Measurements from ENCODE around the gene CAPN15.

Gene CAPN15

DNA sequence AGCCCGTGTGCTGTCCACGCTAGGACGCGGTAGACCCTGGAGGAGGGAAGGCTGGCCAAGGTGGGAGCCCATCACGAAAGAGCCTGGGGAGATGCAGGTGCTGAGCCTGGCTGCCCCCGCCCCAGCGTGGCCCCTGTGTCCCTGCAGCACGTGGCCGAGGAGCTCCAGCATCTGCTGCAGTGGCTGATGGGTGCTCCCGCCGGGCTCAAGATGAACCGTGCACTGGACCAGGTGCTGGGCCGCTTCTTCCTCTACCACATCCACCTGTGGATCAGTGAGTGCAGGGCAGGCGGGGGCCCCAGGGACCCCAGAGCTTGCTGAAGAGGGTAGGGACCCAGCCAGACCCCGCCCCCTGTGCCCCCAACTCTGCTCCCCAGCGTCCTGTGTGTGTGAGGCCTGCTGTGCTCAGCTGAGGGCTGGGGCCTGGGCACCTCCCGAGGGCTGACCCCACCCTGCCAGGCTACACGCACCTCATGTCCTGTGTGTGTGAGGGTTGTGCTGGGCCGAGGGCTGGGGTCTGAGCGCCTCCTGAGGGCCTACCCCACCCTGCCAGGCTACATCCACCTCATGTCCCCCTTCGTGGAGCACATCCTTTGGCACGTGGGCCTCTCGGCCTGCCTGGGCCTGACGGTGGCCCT lies 50.8 kb downstream of the CAPN15 start:
- DNase-seq (ENCODE audit: low spot score) = no peak

DNA sequence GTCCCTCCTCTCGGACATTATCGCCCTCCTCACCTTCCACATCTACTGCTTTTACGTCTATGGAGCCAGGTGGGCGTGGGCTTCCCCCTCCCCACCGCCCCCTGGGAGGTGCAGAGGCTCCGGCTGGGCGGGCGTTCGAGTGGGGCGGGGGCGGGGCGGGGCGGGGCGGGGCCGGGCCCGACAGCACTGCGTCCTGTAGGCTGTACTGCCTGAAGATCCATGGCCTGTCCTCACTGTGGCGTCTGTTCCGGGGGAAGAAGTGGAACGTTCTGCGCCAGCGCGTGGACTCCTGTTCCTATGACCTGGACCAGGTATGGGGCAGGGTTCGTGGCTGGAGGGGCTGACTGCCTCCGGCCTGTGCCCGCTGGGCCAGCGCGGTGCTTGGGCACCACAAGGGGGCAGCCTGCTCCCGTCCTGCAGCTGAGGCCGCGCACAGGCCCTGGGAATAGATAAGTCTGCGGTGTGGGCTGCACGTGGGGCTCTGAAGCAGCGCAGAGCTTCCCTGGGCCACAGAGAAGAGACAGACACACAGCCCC lies 51.4 kb downstream of the CAPN15 start:
- peak; percentile 71 for DNase-seq (ENCODE audit: low spot score)

DNA sequence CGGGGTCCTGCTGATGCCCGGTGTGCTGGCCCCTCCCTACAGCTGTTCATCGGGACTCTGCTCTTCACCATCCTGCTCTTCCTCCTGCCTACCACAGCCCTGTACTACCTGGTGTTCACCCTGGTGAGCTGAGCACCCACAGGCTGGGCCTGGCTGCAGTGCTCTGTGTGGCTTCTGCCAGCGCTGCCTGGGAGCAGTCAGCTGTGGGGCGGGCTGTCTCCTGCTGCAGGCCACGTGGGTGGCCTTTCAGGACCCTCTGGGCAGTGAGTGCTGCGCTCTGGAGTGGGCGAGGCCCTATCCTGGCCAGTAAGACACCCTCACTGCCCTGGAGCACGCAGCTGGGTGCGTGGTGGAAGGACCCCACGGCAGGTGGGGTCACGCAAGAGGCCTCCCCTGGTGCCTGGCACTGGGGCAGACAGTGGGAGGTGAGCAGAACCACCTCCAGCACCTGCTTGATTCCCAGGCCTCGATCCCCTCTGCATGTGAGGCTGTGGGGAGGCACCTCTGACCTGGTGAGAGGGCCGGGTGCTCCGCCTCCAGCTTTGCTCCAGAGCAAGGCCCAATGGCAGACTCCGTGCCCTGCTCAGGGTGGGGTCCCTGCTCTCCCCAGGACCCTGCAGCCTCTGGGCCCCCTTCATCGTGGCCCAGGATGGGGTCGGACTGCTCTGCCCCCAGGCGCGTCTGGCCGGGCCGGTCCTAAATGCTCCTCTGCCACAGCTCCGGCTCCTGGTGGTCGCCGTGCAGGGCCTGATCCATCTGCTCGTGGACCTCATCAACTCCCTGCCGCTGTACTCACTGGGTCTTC lies 52.8 kb downstream of the CAPN15 start:
- no peak for DNase-seq (ENCODE audit: low spot score)

DNA sequence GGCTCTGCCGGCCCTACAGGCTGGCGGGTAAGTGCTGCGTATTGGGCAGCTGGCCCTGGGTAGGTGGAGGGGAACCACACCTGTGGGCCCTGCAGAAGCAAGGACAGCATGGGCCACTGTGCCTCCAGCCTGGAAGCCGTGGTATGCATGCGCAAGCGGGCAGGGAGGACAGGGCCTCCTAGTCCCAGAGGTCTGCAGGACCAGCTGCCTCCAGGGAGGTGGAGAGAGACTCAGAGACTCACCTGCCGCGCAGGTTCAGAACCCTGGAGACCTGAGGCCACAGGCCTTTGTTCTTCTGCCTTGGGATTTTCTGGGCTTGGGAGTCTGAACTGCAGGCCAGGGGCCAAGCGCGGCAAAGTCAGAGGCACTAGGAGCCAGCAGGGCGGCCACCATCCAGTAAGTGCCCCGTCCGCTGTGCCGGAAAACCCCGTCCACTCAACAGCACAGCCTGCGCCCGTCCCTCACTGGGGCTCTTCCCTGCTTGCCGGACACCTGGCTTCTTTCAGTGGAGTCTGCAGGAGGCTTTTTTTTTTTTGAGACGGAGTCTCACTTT lies 53.5 kb downstream of the CAPN15 start:
- DNase-seq (ENCODE audit: low spot score) = no peak

DNA sequence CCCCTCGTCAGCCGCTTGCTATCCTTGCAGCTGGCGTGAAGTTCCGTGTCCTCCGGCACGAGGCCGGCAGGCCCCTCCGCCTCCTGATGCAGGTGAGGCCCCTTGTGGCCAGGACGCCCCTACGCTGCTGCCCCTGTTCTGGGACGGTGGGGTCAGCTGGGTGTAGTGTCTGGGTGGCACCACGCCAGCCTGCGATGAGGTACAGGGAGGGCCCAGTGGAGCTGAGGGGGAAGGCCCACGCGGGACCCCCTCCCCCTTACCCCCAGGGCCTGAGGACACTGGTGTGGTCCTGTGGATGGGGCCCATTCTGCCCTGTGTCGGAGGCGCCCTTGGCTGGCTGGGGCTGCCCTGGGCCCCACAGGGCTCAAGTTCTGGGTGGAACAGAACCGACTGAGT lies 54.7 kb downstream of the CAPN15 start:
- DNase-seq (ENCODE audit: low spot score) = no peak

DNA sequence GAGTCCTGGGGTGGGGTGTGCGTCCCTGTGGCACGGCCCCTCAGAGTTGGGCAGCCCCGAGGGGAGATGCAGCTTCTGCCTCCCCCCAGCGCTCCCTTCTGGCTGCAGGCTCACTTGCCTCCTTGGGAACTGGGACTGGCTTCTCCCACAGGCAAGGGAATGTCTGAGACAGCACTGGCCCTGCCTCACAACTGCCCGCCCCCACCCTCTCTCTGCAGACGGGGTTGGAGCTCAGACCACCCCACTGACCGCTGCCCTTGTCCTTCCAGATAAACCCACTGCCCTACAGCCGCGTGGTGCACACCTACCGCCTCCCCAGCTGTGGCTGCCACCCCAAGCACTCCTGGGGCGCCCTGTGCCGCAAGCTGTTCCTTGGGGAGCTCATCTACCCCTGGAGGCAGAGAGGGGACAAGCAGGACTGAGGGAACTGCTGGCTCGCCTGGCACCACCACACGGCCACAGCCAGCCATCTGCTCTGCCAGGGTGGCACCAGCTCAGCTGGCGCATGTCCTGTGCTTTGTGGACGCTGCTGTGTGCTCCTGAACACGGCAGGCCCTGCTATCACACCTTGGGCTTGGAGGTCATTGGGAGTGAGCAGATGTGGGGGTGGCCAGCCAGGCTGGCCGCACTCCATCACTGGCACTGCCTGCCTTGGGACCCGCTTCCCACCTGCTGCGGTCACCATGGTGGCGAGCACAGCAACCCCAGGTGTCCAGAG lies 55.3 kb downstream of the CAPN15 start:
- no peak for DNase-seq (ENCODE audit: low spot score)

DNA sequence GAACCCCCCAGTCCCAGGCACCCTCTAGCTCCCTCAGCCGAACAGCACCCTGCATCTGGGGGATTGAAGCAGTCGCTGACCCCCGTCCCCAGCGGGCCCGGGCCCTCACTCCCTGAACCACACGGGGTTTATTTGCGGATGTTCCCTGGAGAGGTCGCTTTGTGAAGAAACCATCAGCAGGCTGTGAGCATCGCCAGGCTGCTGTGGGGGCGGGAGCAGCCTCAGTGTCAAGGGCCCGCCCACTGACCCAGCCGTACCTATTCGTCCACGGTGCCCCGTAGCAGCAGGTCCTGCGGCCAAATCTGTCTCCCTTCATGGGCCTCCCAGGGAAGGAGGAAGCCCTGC lies 55.9 kb downstream of the CAPN15 start:
- no peak for DNase-seq (ENCODE audit: low spot score)

DNA sequence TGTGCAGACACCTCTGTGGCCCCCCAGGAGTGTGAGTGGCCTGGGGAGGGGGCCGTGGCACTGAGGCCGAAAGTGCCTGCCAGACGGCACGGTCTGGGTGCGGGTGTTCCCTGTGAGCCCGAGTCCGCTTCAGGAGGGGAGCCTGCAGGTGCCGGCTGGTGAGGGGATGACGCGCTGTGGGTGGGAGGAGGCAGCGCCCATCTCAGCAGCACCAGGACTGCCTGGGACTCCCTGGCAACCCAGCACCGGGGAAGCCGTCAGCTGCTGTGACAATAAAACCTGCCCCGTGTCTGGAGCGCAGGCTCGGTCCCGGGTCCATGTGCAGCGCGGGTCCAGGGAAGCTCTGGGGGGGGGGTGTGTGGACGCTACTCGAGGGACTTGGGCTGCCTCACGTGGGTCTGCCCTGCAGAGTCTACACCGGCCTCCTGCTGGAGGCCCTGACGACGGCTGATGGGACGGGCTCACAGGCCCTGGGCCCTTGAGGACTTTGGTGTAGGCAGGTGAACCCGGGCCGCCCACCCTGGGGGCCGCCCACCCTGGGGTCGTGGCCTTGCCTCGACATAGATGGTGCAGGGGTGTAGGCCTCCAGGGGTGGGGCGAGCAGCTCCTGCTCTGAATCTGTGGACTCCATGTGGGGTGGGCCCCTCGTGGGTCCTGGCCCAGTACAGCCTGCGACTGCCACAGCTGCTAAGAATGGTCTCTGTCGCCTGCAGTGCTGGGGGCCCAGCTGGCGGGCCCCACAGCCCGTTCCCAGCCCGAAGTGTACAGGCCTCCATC lies 56.5 kb downstream of the CAPN15 start:
- DNase-seq (ENCODE audit: low spot score) = no peak

DNA sequence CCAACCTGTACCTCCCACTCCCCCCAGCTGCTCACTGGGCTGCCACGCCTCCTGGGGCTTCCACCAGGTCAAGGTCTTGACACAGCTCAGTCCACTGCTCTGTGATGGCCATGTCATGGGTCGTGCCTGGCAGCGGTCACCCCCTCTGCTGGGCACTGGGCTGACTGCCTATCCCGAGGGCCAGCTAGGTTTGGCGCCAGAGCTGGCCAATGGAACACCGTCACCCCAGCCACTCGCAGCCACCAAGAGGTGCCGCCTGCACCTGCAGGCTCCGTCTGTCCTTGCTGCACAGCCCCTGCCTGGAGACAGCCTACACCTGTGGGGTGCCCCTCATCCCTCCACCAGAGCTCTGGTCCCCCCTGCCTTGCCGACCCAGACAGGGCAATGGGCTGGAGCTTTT lies 57.8 kb downstream of the CAPN15 start:
- peak; percentile 37 for DNase-seq (ENCODE audit: low spot score)

DNA sequence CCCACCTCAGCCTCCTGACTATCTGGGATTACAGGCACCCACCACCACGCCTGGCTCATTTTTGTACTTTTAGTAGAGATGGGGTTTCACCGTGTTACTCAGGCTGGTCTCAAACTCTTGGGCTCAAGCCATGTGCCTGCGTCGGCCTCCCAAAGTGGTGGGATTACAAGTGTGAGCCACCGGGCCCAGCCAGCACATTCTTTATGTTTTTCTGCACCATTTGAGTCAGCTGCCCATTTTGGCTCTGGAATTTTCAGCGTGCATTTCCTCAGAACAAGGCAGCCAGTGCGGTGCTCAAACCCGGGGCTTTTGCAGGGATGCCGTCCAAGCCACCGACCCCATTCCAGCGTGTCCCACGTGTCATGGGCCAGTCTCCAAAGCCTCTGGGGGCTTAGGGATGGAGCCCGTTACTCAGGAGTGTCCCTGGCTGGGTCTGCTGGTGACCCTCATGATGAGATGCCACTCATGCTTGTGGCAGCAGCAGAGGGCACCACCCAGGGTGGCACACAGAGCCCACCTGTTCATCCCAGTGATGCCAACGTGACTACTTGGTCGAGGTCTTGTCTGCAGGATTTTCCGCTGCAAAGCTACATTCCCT lies 58.6 kb downstream of the CAPN15 start:
- DNase-seq (ENCODE audit: low spot score) = no peak

DNA sequence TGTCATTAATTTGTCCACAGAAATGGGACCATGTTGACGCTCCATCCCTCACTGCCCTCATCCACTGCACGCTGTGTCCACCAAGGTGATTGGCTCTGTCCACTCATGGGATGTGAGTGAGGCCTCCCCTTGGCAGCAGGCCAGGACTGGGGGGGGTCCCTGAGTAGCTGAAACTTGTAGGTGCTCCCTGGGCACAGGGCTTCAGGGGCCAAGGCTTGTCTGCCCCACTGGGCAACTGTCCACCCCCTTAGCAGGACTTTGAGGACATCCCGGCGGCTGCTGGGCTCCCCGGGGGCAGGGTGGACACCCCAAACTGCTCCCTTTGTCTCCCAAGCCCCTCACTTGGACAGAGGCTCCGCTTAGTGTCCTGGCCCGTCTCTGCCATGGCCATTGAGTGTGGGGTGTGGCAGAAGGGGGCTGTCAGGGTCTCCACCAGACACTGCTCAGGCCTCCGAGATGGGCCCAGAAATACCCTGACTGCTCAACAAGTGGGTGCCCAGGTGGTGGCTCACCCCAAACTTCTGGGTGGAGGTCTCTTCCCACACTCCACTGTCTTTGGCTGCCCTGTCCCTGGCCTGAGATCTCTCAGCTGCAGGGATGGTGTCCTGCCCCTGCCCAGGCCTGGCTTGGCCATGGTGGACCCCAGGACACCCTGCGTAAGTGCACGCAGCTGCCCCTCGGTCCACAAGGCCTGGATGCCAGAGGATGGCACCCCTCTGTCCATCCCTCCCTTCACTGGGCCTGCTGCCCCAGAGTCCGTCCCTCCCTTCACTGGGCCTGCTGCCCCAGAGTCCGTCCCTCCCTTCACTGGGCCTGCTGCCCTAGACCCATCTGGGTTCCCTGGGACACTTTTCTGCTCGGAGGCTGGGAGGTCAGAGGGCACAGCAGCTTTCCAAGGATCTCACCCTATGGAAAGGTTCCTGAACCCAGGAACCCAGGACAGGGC lies 59.4 kb downstream of the CAPN15 start:
- DNase-seq (ENCODE audit: low spot score) = no peak

DNA sequence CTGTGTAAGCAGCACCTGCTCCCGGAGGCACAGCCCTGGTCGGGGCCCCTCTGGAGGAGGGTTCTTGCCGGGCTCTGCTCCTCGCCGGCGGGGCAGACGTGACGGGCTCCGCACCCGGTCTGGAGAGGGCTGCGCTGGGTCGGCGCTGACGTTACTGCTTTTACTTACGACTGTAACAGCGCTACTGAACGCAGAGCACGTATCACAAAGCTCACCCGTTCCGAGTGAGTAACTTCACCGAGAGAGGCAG lies 61.1 kb downstream of the CAPN15 start:
- peak; percentile 76 for DNase-seq (ENCODE audit: low spot score)

DNA sequence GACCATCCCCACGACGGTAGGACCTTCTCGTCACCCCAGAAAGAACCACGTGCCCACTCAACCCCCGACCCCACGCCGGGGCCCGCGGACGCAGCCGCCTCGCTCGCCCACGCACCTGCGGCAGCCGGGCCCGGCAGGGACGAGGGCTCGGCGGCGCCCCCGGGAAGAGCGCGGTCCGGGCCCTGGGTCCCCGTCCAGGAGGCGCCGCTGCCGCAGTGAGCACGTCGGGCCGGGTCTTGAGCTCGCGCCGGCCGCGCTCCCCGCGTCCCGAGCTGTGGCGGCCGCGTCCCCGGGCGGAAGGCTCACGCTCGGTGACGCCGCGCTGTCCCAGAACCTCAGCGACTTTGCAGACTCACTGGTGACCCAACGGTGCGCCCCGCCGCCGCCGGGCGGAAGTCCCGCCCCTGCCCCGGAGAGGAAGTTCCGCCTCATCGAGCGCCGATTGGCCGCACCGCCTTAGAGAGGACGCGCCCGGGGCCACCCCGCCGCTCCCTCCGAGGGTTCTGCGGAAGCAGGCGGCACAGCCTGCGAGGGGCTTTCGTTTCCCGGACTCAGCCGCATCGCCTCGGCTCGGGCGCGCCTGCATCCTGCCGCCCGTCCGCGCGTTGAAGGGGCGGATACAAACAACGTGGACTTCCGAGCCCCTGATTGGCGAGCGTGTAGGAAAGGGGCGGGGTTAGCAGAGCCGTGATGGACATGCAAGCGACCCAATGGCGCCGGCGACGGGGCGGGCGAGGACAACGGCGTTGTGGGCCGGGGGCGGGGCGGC lies 61.6 kb downstream of the CAPN15 start:
- DNase-seq (ENCODE audit: low spot score) = peak; percentile 96

DNA sequence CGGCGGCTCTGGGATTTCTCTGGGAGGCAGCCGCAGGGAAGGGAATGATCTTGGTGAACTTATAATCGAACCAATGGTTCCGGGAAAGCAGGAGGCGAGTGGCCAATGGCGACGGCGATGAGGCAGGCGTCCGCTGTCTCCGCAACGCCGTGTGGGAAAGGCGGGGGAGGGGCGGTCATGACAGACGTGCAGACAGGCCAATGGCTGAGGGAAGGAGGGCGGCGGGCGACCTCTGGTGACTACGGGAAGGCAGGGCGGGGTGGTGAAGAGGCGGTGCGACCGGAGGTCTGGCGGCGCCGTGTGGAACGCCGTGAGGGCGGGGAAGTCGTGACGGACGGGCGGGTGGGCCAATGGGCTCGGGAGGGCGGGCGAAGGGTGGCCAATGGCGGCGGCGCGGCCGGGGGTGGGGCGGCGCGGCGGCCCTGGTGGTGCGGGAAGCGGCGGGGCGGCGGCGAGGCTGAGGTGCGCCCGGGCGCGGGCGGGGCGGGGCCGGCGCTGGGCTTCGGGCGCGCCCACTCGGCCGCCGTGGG lies 62.2 kb downstream of the CAPN15 start, which contains the start of gene RAB40C:
Gene RAB40C (plus strand): TSS at position 409 of the 530 bp plus-strand sequence. CDS start 226 bp downstream, outside the sequence.
- DNase-seq (ENCODE audit: low spot score) = peak; percentile 98

DNA sequence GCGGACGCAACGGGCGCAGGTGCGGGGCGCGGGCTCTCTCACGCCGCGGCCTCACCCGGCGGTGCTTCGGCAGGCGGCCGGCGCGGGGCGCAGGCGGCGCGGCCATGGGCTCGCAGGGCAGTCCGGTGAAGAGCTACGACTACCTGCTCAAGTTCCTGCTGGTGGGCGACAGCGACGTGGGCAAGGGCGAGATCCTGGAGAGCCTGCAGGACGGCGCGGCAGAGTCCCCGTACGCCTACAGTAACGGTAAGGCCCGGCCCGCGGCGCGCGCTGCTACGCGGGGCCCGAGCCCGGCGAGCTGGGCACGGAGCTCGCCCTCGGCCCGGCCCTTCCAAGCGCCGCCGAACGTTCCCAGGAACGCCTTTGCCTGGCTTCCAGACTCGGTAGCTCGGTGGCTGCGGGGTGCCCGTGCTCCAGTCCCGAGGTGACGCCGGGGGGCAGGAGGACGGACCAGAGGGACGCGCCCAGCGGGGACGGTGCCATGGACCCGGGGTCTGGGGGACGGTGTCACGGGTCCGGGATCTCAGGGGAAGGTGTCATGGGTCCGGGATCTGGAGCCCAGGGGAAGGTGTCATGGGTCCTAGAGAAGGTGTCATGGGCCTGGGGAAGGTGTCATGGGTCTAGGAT lies 62.8 kb downstream of the CAPN15 start:
- DNase-seq (ENCODE audit: low spot score) = no peak

DNA sequence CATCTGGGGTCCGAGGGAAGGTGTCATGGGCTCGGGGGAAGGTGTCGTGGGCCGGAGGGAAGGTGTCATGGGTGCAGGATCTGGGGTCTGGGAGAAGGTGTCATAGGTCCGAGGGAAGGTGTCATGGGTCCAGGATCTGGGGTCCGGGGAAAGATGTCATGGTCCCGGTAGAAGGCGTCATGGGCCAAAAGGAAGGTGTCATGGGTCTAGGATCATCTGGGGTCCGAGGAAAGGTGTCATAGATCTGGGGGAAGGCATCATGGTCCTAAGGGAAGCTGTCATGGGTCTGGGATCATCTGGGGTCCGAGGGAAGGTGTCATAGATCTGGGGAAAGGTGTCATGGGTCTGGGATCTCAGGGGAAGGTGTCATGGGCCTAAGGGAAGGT lies 63.3 kb downstream of the CAPN15 start:
- DNase-seq (ENCODE audit: low spot score) = no peak

DNA sequence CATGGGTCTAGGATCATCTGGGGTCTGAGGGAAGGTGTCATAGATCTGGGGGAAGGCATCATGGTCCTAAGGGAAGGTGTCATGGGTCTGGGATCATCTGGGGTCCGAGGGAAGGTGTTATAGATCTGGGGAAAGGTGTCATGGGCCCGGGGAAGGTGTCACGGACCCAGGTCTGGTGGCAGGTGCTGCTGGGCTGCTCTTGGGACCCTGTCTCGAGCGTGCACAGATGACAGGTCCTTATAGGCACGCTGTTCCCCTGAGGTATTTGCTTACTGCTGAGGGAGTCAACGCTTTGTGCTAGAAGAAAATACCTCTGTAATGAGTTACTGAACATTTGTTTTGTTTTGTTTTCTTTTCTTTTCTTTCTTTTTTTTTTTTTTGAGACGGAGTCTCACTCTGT lies 63.7 kb downstream of the CAPN15 start:
- no peak for DNase-seq (ENCODE audit: low spot score)

DNA sequence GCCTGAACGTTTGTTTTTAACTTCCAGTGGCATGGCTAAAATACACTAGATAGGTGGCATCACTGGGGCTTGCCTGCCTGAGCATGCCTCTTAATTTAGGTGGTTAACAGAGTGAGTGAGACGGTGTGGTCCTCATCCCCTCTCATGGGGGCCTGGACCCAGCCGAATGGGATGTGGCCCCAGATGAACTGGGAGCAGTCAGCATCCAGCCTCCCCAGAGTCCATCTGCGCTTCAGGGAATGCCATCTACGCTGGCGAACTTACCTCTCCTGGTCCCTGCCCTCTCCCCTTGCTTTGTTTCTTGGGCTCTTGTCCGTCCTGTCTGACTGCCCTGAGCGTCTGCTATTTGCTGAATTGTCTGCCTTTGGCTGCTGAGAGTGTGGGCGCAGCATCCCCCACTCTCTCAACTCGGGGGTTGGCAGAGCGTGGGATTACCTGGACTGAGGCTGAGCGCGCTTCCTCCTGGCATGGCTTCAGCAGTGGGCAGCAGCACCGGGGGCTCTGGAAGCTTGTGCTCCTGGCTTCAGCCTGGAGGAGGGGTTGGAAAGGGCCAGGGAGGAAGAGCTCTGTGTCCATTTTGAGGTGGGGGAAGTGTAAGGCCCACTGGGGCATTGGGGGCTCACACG lies 64.5 kb downstream of the CAPN15 start:
- DNase-seq (ENCODE audit: low spot score) = no peak

Data from kidney tubule cell (primary cell).